Osteoblast (primary cell): ENCODE measurements around the gene SCCPDH. TPM values are rescaled to one million over a fixed set of nuclear protein-coding genes. Genes with fewer than 3 reads are reported as not detected.

Experiments used
- DNase-seq: peaks from one replicate; pipeline ENCODE4 v3.0.0; 2011; ENCODE audit warnings: low spot score, mixed read lengths; ENCODE audit not compliant: insufficient read length; ENCODE audit errors: missing footprints
- H2AFZ ChIP-seq: 2 replicates; pipeline ENCODE4 v1.6.0; 2011; ENCODE audit warnings: mild to moderate bottlenecking, low read length
- H3K27ac ChIP-seq: 2 replicates; pipeline ENCODE4 v1.5.1; 2011; ENCODE audit warnings: mild to moderate bottlenecking, low read depth, low read length, moderate library complexity
- H3K27me3 ChIP-seq: 2 replicates; pipeline ENCODE4 v1.6.0; 2012; ENCODE audit warnings: mild to moderate bottlenecking, control low read depth, inconsistent platforms, low read length, moderate library complexity; ENCODE audit not compliant: insufficient read depth
- H3K36me3 ChIP-seq: 2 replicates; pipeline ENCODE4 v1.5.1; 2011; ENCODE audit warnings: mild to moderate bottlenecking, low read length, control low read depth, moderate library complexity; ENCODE audit not compliant: insufficient read depth
- H3K4me1 ChIP-seq: 2 replicates; pipeline ENCODE4 v1.5.1; 2011; ENCODE audit warnings: mild to moderate bottlenecking, low read length, control low read depth, moderate library complexity; ENCODE audit not compliant: insufficient read depth
- H3K4me2 ChIP-seq: 2 replicates; pipeline ENCODE4 v1.6.0; 2011; ENCODE audit warnings: mild to moderate bottlenecking, low read length; ENCODE audit not compliant: insufficient read depth
- H3K4me3 ChIP-seq: fragments of 200-600 bp; sonication (generic); 3 replicates; pipeline ENCODE4 v1.5.1; 2012; ENCODE audit warnings: mild to moderate bottlenecking, low read length, inconsistent platforms; ENCODE audit not compliant: insufficient read depth
- H3K79me2 ChIP-seq: 2 replicates; pipeline ENCODE4 v1.6.0; 2012; ENCODE audit warnings: mild to moderate bottlenecking, low read length, control low read depth, inconsistent platforms; ENCODE audit not compliant: insufficient read depth
- H3K9me3 ChIP-seq: 2 replicates; pipeline ENCODE4 v1.5.1; 2011; ENCODE audit warnings: low read depth, low read length, control low read depth
- H4K20me1 ChIP-seq: 2 replicates; pipeline ENCODE4 v1.6.0; 2012; ENCODE audit warnings: mild to moderate bottlenecking, low read length, control low read depth; ENCODE audit not compliant: insufficient read depth
- CTCF ChIP-seq: IDR thresholded peaks from 2 replicates; pipeline ENCODE4 v1.5.1; 2011; ENCODE audit warnings: mild to moderate bottlenecking, low read depth, low read length, moderate library complexity; ENCODE audit errors: extremely low read depth
- total RNA-seq: library from RNA; depleted of rRNA; stranded (reverse); fragments of >200 nt; gene quantifications from 2 replicates; pipeline ENCODE4 v1.2.3, GENCODE V29; 2012

SCCPDH gene
- total RNA-seq, 1 donor, result 49.9 TPM

GRCh38 chr1:246789454-246790339 lies 65.5 kb downstream of the SCCPDH start:
- no peak overlapping the region for H3K4me3 ChIP-seq
- no peaks in the 10 kb centered on the region for H3K9me3 ChIP-seq
- DNase-seq, result no peak
- peaks cover 8% of the 10 kb centered on the region for H3K4me1 ChIP-seq
- H3K36me3 ChIP-seq, result no peaks in the 10 kb centered on the region
- peak overlapping the region; percentile 67 for H3K4me2 ChIP-seq
- peaks cover 3% of the 10 kb centered on the region for H4K20me1 ChIP-seq
- H3K27me3 ChIP-seq, result no peaks in the 10 kb centered on the region
- no peak overlapping the region for H2AFZ ChIP-seq
- no peak overlapping the region for H3K27ac ChIP-seq
- no peak for TF ChIP-seq CTCF
- H3K79me2 ChIP-seq, result no peaks in the 10 kb centered on the region

GRCh38 chr1:246790364-246790763 lies 66.2 kb downstream of the SCCPDH start:
- no peak for TF ChIP-seq CTCF
- Histone ChIP-seq H3K79me2 (no peaks in the 10 kb centered on the region), H3K9me3 (no peaks in the 10 kb centered on the region), H4K20me1 (peaks cover 3% of the 10 kb centered on the region), H3K36me3 (no peaks in the 10 kb centered on the region), H3K4me2 (no peak overlapping the region), H3K4me3 (no peak overlapping the region), H3K4me1 (peaks cover 1% of the 10 kb centered on the region), H3K27me3 (no peaks in the 10 kb centered on the region), H3K27ac (no peak overlapping the region), H2AFZ (no peak overlapping the region)
- DNase-seq, result peak; percentile 66

GRCh38 chr1:246790833-246791232 lies 66.6 kb downstream of the SCCPDH start:
- DNase-seq, result peak; percentile 69
- H4K20me1 ChIP-seq, result no peaks in the 10 kb centered on the region
- no peaks in the 10 kb centered on the region for H3K79me2 ChIP-seq
- no peak overlapping the region for H3K27ac ChIP-seq
- H3K27me3 ChIP-seq, result no peaks in the 10 kb centered on the region
- TF ChIP-seq CTCF, result no peak
- no peaks in the 10 kb centered on the region for H3K4me1 ChIP-seq
- no peak overlapping the region for H2AFZ ChIP-seq
- H3K36me3 ChIP-seq, result no peaks in the 10 kb centered on the region
- H3K4me2 ChIP-seq, result no peak overlapping the region
- H3K4me3 ChIP-seq, result no peak overlapping the region
- no peaks in the 10 kb centered on the region for H3K9me3 ChIP-seq

GRCh38 chr1:246791303-246791918 lies 67.2 kb downstream of the SCCPDH start:
- TF ChIP-seq CTCF, result no peak
- DNase-seq, result peak; percentile 82
- Histone ChIP-seq H3K4me3 (no peak overlapping the region), H3K4me2 (no peak overlapping the region), H3K27me3 (no peaks in the 10 kb centered on the region), H3K9me3 (no peaks in the 10 kb centered on the region), H2AFZ (no peak overlapping the region), H4K20me1 (no peaks in the 10 kb centered on the region), H3K79me2 (no peaks in the 10 kb centered on the region), H3K4me1 (no peaks in the 10 kb centered on the region), H3K27ac (no peak overlapping the region), H3K36me3 (no peaks in the 10 kb centered on the region)
